Sigmoid colon (tissue), 7 donors: ENCODE data around the gene OR5B3. TPM values are rescaled to one million over a fixed set of nuclear protein-coding genes. Genes with fewer than 3 reads are reported as not detected.

Experiments
- DNase-seq: peaks from one replicate; pipeline ENCODE4 v3.0.0-alpha.2; 2019
- H3K27ac ChIP-seq, 4 donors: fragments of 200-600 bp; sonication (generic); one replicate each; pipeline ENCODE4 v1.5.1; 2016 to 2019; ENCODE audit warnings: mild to moderate bottlenecking in 1 of 4
- H3K27me3 ChIP-seq, 3 donors: fragments of 200-600 bp; sonication (generic); one replicate each; pipeline ENCODE4 v1.5.1; 2019; ENCODE audit warnings: mild to moderate bottlenecking in 1 of 3
- H3K36me3 ChIP-seq, 4 donors: fragments of 200-600 bp; sonication (generic); one replicate each; pipeline ENCODE4 v1.5.1; 2016 to 2019
- H3K4me1 ChIP-seq, 4 donors: fragments of 200-600 bp; sonication (generic); one replicate each; pipeline ENCODE4 v1.5.1; 2017 to 2019
- H3K4me3 ChIP-seq, 4 donors: fragments of 200-600 bp; sonication (generic); one replicate each; pipeline ENCODE4 v1.5.1; 2017 to 2019; ENCODE audit warnings: mild to moderate bottlenecking in 2 of 4, moderate library complexity in 1 of 4
- H3K9me3 ChIP-seq, 4 donors: fragments of 200-600 bp in 3 of 4; sonication (generic) in 3 of 4; one replicate each; pipeline versions ENCODE4 v1.5.1 to v1.6.1; 2013 to 2019
- EP300 ChIP-seq, 4 donors: sonication (generic); formaldehyde crosslinking; IDR thresholded peaks; one replicate each; pipeline ENCODE4 v1.6.1; 2017; ENCODE audit warnings: antibody characterized with exemption in 4 of 4
- POLR2A ChIP-seq, 2 donors: fragments of 450-650 bp; IDR thresholded peaks; one replicate each; pipeline ENCODE4 v1.6.1; 2016; ENCODE audit warnings: antibody characterized with exemption in 2 of 2, mild to moderate bottlenecking in 2 of 2, moderate library complexity in 2 of 2
- POLR2AphosphoS5 ChIP-seq, 4 donors: sonication (generic); formaldehyde crosslinking; IDR thresholded peaks; one replicate each; pipeline ENCODE4 v1.6.1; 2017; ENCODE audit warnings: antibody characterized with exemption in 4 of 4
- WGBS, 2 donors: extraction: QIAGEN DNeasy Blood & Tissue Kit; methylation state at CpG; one replicate each; pipeline ENCODE4 v1.1.7; 2013; 5-methylcytosine and 5-hydroxymethylcytosine counted together
- intact Hi-C: fragments of 100-400 bp; cut with DNase I; formaldehyde crosslinking; loops from one replicate; pipeline ENCODE4 v1.15.1; 2023
- polyA plus RNA-seq, 3 donors: library from polyadenylated mRNA; stranded (reverse); fragments of 200-250 nt; gene quantifications; one replicate each; pipeline ENCODE4 v1.2.3, GENCODE V29; 2013
- total RNA-seq, 4 donors: library from RNA; depleted of rRNA; stranded (reverse); fragments of >200 nt; gene quantifications; one replicate each; pipeline ENCODE4 v1.1.0, GENCODE V29; 2016
- TF ChIP-seq, protein P1 (sequence below), 4 experiments: fragments of 450-650 bp in 3 of 4; fragments of 200-600 bp in 1 of 4; IDR thresholded peaks; one replicate each; pipeline ENCODE4 v1.5.1; 2016 to 2019; ENCODE audit warnings: antibody characterized with exemption in 4 of 4, mild to moderate bottlenecking in 3 of 4, moderate library complexity in 2 of 4
- donor health status: healthy with polysubstance abuse.
- donor health status: Bipolar disorder and iron deficiency.
- donor health status: healthy.

Gene OR5B3
- total and polyA plus RNA-seq, 7 donors, result not detected

DNA sequence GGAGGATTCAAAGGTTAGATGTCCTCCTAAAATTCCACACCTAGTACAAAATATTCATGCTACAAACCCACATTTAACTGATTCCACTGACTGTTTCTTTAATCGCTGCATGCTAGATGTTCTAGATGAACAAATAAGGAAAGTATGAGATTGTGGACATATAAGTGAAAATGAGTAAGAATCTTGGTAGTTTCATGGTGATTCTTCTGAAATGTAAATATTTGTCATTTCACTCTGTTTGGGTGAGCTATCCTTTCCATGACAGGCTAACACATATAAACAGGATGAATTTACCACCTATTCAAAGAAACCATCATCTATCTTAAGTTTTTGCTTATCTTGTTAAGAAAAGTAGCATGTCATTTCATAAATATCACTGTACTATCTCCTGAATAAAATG lies 14.8 kb downstream of the OR5B3 start:
- Histone ChIP-seq H3K27me3 (no peaks in the 10 kb centered on the region), H3K27ac (no peak overlapping the region), H3K4me3 (no peak overlapping the region), H3K36me3 (no peaks in the 10 kb centered on the region), H3K9me3 (peaks cover 0 to 5% (median 0%) of the 10 kb centered on the region in 4 donors), H3K4me1 (no peaks in the 10 kb centered on the region)
- intact Hi-C loops, result no loop called here
- no peak for DNase-seq
- TF ChIP-seq, protein P1, sequence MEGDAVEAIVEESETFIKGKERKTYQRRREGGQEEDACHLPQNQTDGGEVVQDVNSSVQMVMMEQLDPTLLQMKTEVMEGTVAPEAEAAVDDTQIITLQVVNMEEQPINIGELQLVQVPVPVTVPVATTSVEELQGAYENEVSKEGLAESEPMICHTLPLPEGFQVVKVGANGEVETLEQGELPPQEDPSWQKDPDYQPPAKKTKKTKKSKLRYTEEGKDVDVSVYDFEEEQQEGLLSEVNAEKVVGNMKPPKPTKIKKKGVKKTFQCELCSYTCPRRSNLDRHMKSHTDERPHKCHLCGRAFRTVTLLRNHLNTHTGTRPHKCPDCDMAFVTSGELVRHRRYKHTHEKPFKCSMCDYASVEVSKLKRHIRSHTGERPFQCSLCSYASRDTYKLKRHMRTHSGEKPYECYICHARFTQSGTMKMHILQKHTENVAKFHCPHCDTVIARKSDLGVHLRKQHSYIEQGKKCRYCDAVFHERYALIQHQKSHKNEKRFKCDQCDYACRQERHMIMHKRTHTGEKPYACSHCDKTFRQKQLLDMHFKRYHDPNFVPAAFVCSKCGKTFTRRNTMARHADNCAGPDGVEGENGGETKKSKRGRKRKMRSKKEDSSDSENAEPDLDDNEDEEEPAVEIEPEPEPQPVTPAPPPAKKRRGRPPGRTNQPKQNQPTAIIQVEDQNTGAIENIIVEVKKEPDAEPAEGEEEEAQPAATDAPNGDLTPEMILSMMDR (IDR thresholded peaks at IDR 0.05), result no peak
- TF ChIP-seq POLR2AphosphoS5 (IDR thresholded peaks at IDR 0.05) (no peak), POLR2A (IDR thresholded peaks at IDR 0.05) (no peak), EP300 (IDR thresholded peaks at IDR 0.05) (no peak)
- WGBS, 2 donors, result 92 to 95% methylated on average over 1 of the region's 1 CpG

DNA sequence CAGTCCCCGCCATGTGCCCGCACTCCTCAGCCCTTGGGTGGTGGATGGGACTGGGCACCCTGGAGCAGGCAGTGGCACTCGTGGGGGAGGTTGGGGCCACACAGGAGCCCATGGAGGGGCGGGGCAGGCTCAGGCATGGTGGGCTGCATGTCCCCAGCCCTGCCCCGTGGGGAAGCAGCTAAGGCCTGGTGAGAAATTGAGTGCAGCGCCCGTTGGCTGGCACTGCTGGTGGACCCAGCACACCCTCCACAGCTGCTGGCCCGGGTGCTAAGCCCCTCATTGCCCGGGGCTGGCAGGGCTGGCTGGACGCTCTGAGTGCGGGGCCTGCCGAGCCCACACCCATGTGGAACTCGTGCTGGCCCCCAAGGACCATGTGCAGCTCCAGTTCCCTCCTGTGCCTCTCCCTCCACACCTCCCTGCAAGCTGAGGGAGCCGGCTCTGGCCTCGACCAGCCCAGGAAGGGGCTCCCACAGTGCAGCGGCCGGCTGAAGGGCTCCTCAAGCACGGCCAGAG lies 16.1 kb downstream of the OR5B3 start:
- no peak for DNase-seq
- WGBS, 2 donors, result 85 to 89% methylated on average over 18 of the region's 18 CpGs
- Histone ChIP-seq H3K4me3 (no peak overlapping the region), H3K9me3 (peaks cover 0 to 5% (median 0%) of the 10 kb centered on the region in 4 donors), H3K27ac (no peak overlapping the region), H3K27me3 (no peaks in the 10 kb centered on the region), H3K4me1 (no peaks in the 10 kb centered on the region), H3K36me3 (no peaks in the 10 kb centered on the region)
- intact Hi-C loops, result no loop called here
- TF ChIP-seq EP300 (IDR thresholded peaks at IDR 0.05) (no peak), POLR2A (IDR thresholded peaks at IDR 0.05) (no peak), POLR2AphosphoS5 (IDR thresholded peaks at IDR 0.05) (no peak)
- TF ChIP-seq, protein P1 (IDR thresholded peaks at IDR 0.05), result no peak

DNA sequence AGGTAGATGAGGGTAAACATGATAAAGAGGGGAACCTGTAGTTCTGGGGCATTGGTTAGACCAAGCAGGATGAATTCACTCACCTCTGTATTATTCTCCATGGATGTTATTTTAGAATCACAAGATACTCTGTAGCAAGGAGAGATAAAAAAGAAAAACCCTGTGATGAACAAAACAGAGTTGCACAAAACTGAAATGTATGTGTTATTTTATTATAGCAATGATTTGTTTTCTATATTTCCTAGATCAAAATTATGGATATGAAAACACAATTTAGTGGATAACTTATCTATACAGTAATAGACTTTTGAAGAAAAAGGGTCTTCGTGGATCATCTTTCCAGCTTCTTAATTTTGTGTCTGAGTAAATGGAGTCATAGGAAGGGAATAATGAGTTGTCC lies 47.7 kb downstream of the OR5B3 start, which contains the start of gene OR5B17:
TSS of gene OR5B17 (minus strand) at position 101 of the 400 bp plus-strand sequence. CDS start at position 101, 0 bp downstream.
- intact Hi-C loops, result no loop called here
- no peaks in the 10 kb centered on the region for H3K36me3 ChIP-seq
- H3K4me3 ChIP-seq, result no peak within 1 kb of the TSS
- no peaks in the 10 kb centered on the region for H3K27me3 ChIP-seq
- H3K27ac ChIP-seq, result no peak within 1 kb of the TSS
- TF ChIP-seq POLR2AphosphoS5 (IDR thresholded peaks at IDR 0.05) (no peak), POLR2A (IDR thresholded peaks at IDR 0.05) (no peak), EP300 (IDR thresholded peaks at IDR 0.05) (no peak)
- TF ChIP-seq, protein P1 (IDR thresholded peaks at IDR 0.05), result no peak
- WGBS, 2 donors, result 49 to 67% methylated on average over 1 of the region's 1 CpG
- no peaks in the 10 kb centered on the region for H3K4me1 ChIP-seq
- H3K9me3 ChIP-seq, result no peaks in the 10 kb centered on the region
- no peak for DNase-seq

DNA sequence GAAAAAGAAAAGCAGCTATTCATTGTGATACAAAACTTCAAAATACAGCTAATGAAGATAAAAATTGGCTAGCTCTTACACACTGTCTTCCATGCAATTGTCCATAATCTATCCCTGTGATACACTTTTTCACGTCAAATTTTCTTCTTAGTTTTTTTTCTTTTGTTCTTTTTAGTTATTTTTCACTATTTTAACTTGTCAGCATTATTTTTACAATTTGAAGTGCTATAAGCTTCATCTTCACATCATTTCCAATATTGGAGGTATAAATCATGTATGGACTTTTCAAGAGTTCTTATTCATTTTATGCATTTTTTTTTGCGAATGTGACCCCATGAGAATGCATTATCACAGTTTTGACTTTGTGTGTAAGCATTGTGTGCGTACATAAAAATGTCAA lies 51.9 kb downstream of the OR5B3 start:
- Histone ChIP-seq H3K36me3 (no peaks in the 10 kb centered on the region), H3K4me1 (no peaks in the 10 kb centered on the region), H3K4me3 (no peak overlapping the region), H3K27me3 (no peaks in the 10 kb centered on the region), H3K9me3 (no peaks in the 10 kb centered on the region), H3K27ac (no peak overlapping the region)
- 86 to 90% methylated on average over 3 of the region's 3 CpGs for WGBS, 2 donors
- DNase-seq, result no peak
- TF ChIP-seq EP300 (IDR thresholded peaks at IDR 0.05) (no peak), POLR2AphosphoS5 (IDR thresholded peaks at IDR 0.05) (no peak), POLR2A (IDR thresholded peaks at IDR 0.05) (no peak)
- TF ChIP-seq, protein P1 (IDR thresholded peaks at IDR 0.05), result no peak
- intact Hi-C loops, result no loop called here

Other genes with a start within 250 kb of the OR5B3 start
- gene OR9Q2, start 217.8 kb downstream of the OR5B3 start, total RNA-seq, result not detected
- not detected for gene OR9Q2, start 217.8 kb downstream of the OR5B3 start, polyA plus RNA-seq
- gene OR1S2, start 202.7 kb downstream of the OR5B3 start, total RNA-seq, result not detected
- not detected for gene OR1S2, start 202.7 kb downstream of the OR5B3 start, polyA plus RNA-seq
- gene OR1S1, start 194.2 kb downstream of the OR5B3 start, total RNA-seq, result not detected
- not detected for gene OR1S1, start 194.2 kb downstream of the OR5B3 start, polyA plus RNA-seq
- not detected for gene OR10Q1, start 178.0 kb downstream of the OR5B3 start, total RNA-seq
- not detected for gene OR10Q1, start 178.0 kb downstream of the OR5B3 start, polyA plus RNA-seq
- not detected for gene OR10W1, start 138.6 kb downstream of the OR5B3 start, total RNA-seq
- not detected for gene OR10W1, start 138.6 kb downstream of the OR5B3 start, polyA plus RNA-seq
- not detected for gene OR5B17, start 47.8 kb downstream of the OR5B3 start, total RNA-seq
- gene OR5B17, start 47.8 kb downstream of the OR5B3 start, polyA plus RNA-seq, result not detected
- gene OR5B2, start 21.2 kb upstream of the OR5B3 start, total RNA-seq, result under 1 TPM in 1 of 4 donors, not detected in 3; 0.36 TPM
- not detected for gene OR5B2, start 21.2 kb upstream of the OR5B3 start, polyA plus RNA-seq
- gene OR5B12, start 35.4 kb upstream of the OR5B3 start, total RNA-seq, result not detected
- gene OR5B12, start 35.4 kb upstream of the OR5B3 start, polyA plus RNA-seq, result not detected
- gene OR5B21, start 101.2 kb upstream of the OR5B3 start, total RNA-seq, result under 1 TPM in 1 of 4 donors, not detected in 3; 0.83 TPM
- gene OR5B21, start 101.2 kb upstream of the OR5B3 start, polyA plus RNA-seq, result not detected
- gene LPXN, start 169.0 kb upstream of the OR5B3 start, total RNA-seq, result 10 to 100 TPM in 1 of 4 donors, 1 to 10 TPM in 3; 4.8 to 11.4 (median 6.9) TPM
- 10 to 100 TPM; 12.0 to 26.8 (median 13.6) TPM for gene LPXN, start 169.0 kb upstream of the OR5B3 start, polyA plus RNA-seq
- gene ZFP91, start 172.2 kb upstream of the OR5B3 start, total RNA-seq, result 10 to 100 TPM; 68.4 to 77.4 (median 74.0) TPM
- gene ZFP91, start 172.2 kb upstream of the OR5B3 start, polyA plus RNA-seq, result 10 to 100 TPM; 31.6 to 43.2 (median 34.2) TPM
- gene CNTF, start 215.8 kb upstream of the OR5B3 start, total RNA-seq, result 1 to 10 TPM; 1.2 to 1.8 (median 1.7) TPM
- under 1 TPM in 1 of 3 donors, not detected in 2; 0.87 TPM for gene CNTF, start 215.8 kb upstream of the OR5B3 start, polyA plus RNA-seq